ENCODE measurements around the gene SCYGR3. TPM values are rescaled to one million over a fixed set of nuclear protein-coding genes. Genes with fewer than 3 reads are reported as not detected.

Gene SCYGR3
- total and polyA plus RNA-seq, 2 experiments from 2014 or later, result not detected

- no peak for ATAC-seq
- no peak overlapping the region for H3K4me2 ChIP-seq
- no peak overlapping the region for H3K27ac Mint-ChIP-seq
- no peaks in the 10 kb centered on the region for H3K9me3 Mint-ChIP-seq
- peak overlapping the region; percentile 34; the same call in 1 of the 2 replicates for H2AFZ ChIP-seq
- H3K4me3 ChIP-seq, result no peak overlapping the region
- DNase-seq (ENCODE audit: low spot score), result no peak
- H3K27me3 ChIP-seq (ENCODE audit: insufficient read depth), result no peaks in the 10 kb centered on the region
- no peak overlapping the region for H3K4me3 Mint-ChIP-seq
- H3K79me2 ChIP-seq (replicated peaks; ENCODE audit: insufficient read depth), result no peaks in the 10 kb centered on the region
- no peaks in the 10 kb centered on the region for H3K36me3 Mint-ChIP-seq (ENCODE audit: low read depth)
- no peaks in the 10 kb centered on the region; the same call in 1 of the 2 replicates for H3K9me2 ChIP-seq (ENCODE audit: insufficient read depth)
- no peaks in the 10 kb centered on the region for H3K36me3 ChIP-seq (ENCODE audit: insufficient read depth)
- no peaks in the 10 kb centered on the region for H4K20me1 ChIP-seq (replicated peaks; ENCODE audit: insufficient read depth)
- no peak overlapping the region for H3K27ac ChIP-seq (ENCODE audit: low read depth)
- peaks cover 18% of the 10 kb centered on the region for H3K4me1 ChIP-seq (ENCODE audit: insufficient read depth)
- peaks cover 15% of the 10 kb centered on the region for H3K4me1 Mint-ChIP-seq
- H3F3A ChIP-seq (replicated peaks; ENCODE audit: low read depth), result no peaks in the 10 kb centered on the region
- TF ChIP-seq ETS1 (IDR thresholded peaks at IDR 0.05) (no peak), POLR2AphosphoS5 (IDR thresholded peaks at IDR 0.05; ENCODE audit: low read depth) (no peak), ZNF462 (CRISPR knock-in tag; IDR thresholded peaks at IDR 0.05) (no peak), CTCF (conservative IDR thresholded peaks at IDR 0.05; ENCODE audit: low read depth in 2 of 2) (no peak), NANOG (IDR thresholded peaks at IDR 0.05; ENCODE audit: borderline replicate concordance) (no peak), STAT1 (IDR thresholded peaks at IDR 0.05; ENCODE audit: unreplicated experiment) (no peak), ZNF331 (CRISPR knock-in tag; IDR thresholded peaks at IDR 0.05; ENCODE audit: low read depth) (no peak), EZH2 (IDR thresholded peaks at IDR 0.05; ENCODE audit: low read depth, unreplicated experiment) (no peak), EZH2phosphoT487 (IDR thresholded peaks at IDR 0.05; ENCODE audit: unreplicated experiment) (no peak), CREB1 (CRISPR knock-in tag; IDR thresholded peaks at IDR 0.05; ENCODE audit: low read depth) (no peak), JUNB (IDR thresholded peaks at IDR 0.05; ENCODE audit: unreplicated experiment) (no peak)
- no peaks in the 10 kb centered on the region for H3K27me3 Mint-ChIP-seq (ENCODE audit: insufficient read depth, low read depth, poor library complexity)
Measured at GRCh38 chr2:227657199-227657845, 42.7 kb upstream of the SCYGR3 start.

All from GM23338 (cell line).